Tongue (tissue), 2 donors: ENCODE data around the gene WDFY1. TPM values are rescaled to one million over a fixed set of nuclear protein-coding genes. Genes with fewer than 3 reads are reported as not detected.
"Not testable (repeated sequence)": the region's sequence is repeated elsewhere in the genome, so short reads cannot be mapped to it uniquely, and the experiment has no call there.

Experiments used
- DNase-seq: peaks from one replicate; pipeline ENCODE4 v3.0.0-alpha.2; 2015
- total RNA-seq: library from RNA; depleted of rRNA; stranded (reverse); fragments of >200 nt; gene quantifications from one replicate; pipeline ENCODE4 v1.2.3, GENCODE V29; 2014

Gene WDFY1
- total RNA-seq, 1 donor from 2014 or later, result 58.8 TPM

GRCh38 chr2:223957092-223957851 lies 12.1 kb upstream of the WDFY1 start, which contains the start of gene MRPL44:
Gene MRPL44, plus strand, starts transcription at chr2:223957463. Its CDS starts 10 bp downstream, at chr2:223957473.
- peak; percentile 98 for DNase-seq

GRCh38 chr2:223956300-223956699 lies 11.2 kb upstream of the WDFY1 start:
- DNase-seq, result no peak

- DNase-seq, result no peak
Observed at GRCh38 chr2:223954401-223954800, 9.3 kb upstream of the WDFY1 start.

- peak; percentile 59 for DNase-seq
Observed at GRCh38 chr2:223952280-223952968, 7.3 kb upstream of the WDFY1 start.

- DNase-seq, result peak; percentile 22
Observed at GRCh38 chr2:223950448-223951347, 5.6 kb upstream of the WDFY1 start.

GRCh38 chr2:223949241-223949840 lies 4.2 kb upstream of the WDFY1 start:
- no peak for DNase-seq

- no peak for DNase-seq
Observed at GRCh38 chr2:223947711-223948205, 2.6 kb upstream of the WDFY1 start.

- DNase-seq, result no peak
Observed at GRCh38 chr2:223945755-223946154, 620 bp upstream of the WDFY1 start.

GRCh38 chr2:223944166-223944702 lies 901 bp downstream of the WDFY1 start:
- peak; percentile 45 for DNase-seq

- DNase-seq, result peak; percentile 32
Observed at GRCh38 chr2:223943561-223944008, 1.6 kb downstream of the WDFY1 start.

- no peak for DNase-seq
Observed at GRCh38 chr2:223943135-223943534, 2.0 kb downstream of the WDFY1 start.

- DNase-seq, result no peak
Observed at GRCh38 chr2:223941579-223942277, 3.4 kb downstream of the WDFY1 start.

GRCh38 chr2:223939438-223939837 lies 5.7 kb downstream of the WDFY1 start:
- not testable (repeated sequence) for DNase-seq

- DNase-seq, result no peak
Observed at GRCh38 chr2:223937535-223937934, 7.6 kb downstream of the WDFY1 start.

- DNase-seq, result no peak
Observed at GRCh38 chr2:223936862-223937326, 8.2 kb downstream of the WDFY1 start.

GRCh38 chr2:223935459-223936125 lies 9.5 kb downstream of the WDFY1 start:
- DNase-seq, result no peak

- DNase-seq, result no peak
Observed at GRCh38 chr2:223934870-223935269, 10.3 kb downstream of the WDFY1 start.

GRCh38 chr2:223932816-223933800 lies 12.0 kb downstream of the WDFY1 start:
- no peak for DNase-seq
